Keratinocyte (primary cell): ENCODE data around the gene KAT6B. TPM values are rescaled to one million over a fixed set of nuclear protein-coding genes. Genes with fewer than 3 reads are reported as not detected.

ENCODE experiments used
- DNase-seq: peaks from one replicate; pipeline ENCODE4 v3.0.0-alpha.2; 2011; ENCODE audit warnings: low read depth, missing footprints, low spot score
- FAIRE-seq: peaks from 2 replicates; lab custom pipeline; 2011; peaks lifted over from hg19 to GRCh38; lab: Jason Lieb, UNC
- H2AFZ ChIP-seq: 2 replicates; pipeline ENCODE4 v1.6.0; 2012; ENCODE audit warnings: low read length, control low read depth, inconsistent platforms; ENCODE audit not compliant: control insufficient read depth
- H3K27ac ChIP-seq: 2 replicates; pipeline ENCODE4 v1.5.1; 2011; ENCODE audit warnings: low read length; ENCODE audit not compliant: control insufficient read depth, insufficient read depth
- H3K27me3 ChIP-seq: 3 replicates; pipeline ENCODE4 v1.6.0; 2011; ENCODE audit warnings: low read length; ENCODE audit not compliant: control insufficient read depth, insufficient read depth; ENCODE audit errors: extremely low read depth
- H3K36me3 ChIP-seq, 2 experiments: 2 replicates in 1 of 2; 3 replicates in 1 of 2; pipeline ENCODE4 v1.5.1; 2011; ENCODE audit warnings: low read length in 2 of 2, mild to moderate bottlenecking in 1 of 2; ENCODE audit not compliant: control insufficient read depth in 2 of 2, insufficient read depth in 2 of 2; ENCODE audit errors: extremely low read depth in 1 of 2
- H3K4me1 ChIP-seq: 3 replicates; pipeline ENCODE4 v1.5.1; 2011; ENCODE audit warnings: low read length; ENCODE audit not compliant: control insufficient read depth, insufficient read depth; ENCODE audit errors: extremely low read depth
- H3K4me2 ChIP-seq: 3 replicates; pipeline ENCODE4 v1.6.0; 2011; ENCODE audit warnings: low read depth, low read length; ENCODE audit not compliant: control insufficient read depth, insufficient read depth; ENCODE audit errors: extremely low read depth
- H3K4me3 ChIP-seq, 3 experiments: fragments of 200-600 bp in 1 of 3; sonication (generic) in 1 of 3; 2 replicates in 2 of 3; 3 replicates in 1 of 3; pipeline ENCODE4 v1.5.1; 2011 to 2016; ENCODE audit warnings: low read length in 3 of 3, mild to moderate bottlenecking in 3 of 3, control low read depth in 2 of 3, inconsistent platforms in 1 of 3, low read depth in 1 of 3, mixed read lengths in 1 of 3, mixed run types in 1 of 3, moderate library complexity in 1 of 3; ENCODE audit not compliant: control insufficient read depth in 2 of 3, insufficient read depth in 2 of 3; ENCODE audit errors: extremely low read depth in 1 of 3
- H3K79me2 ChIP-seq: 2 replicates; pipeline ENCODE4 v1.6.0; 2012; ENCODE audit warnings: low read length; ENCODE audit not compliant: control insufficient read depth, insufficient read depth
- H3K9ac ChIP-seq: 3 replicates; pipeline ENCODE4 v1.6.0; 2011; ENCODE audit warnings: low read length; ENCODE audit not compliant: control insufficient read depth, insufficient read depth; ENCODE audit errors: extremely low read depth
- H3K9me1 ChIP-seq: 3 replicates; pipeline ENCODE4 v1.6.0; 2011; ENCODE audit warnings: low read length; ENCODE audit not compliant: control insufficient read depth, insufficient read depth; ENCODE audit errors: extremely low read depth
- H3K9me3 ChIP-seq: 2 replicates; pipeline ENCODE4 v1.5.1; 2012; ENCODE audit warnings: low read depth, low read length; ENCODE audit not compliant: control insufficient read depth
- H4K20me1 ChIP-seq: 3 replicates; pipeline ENCODE4 v1.6.0; 2011; ENCODE audit warnings: low read length; ENCODE audit not compliant: control insufficient read depth, insufficient read depth; ENCODE audit errors: extremely low read depth
- CTCF ChIP-seq, 3 experiments: IDR thresholded peaks in 1 of 3; conservative IDR thresholded peaks in 1 of 3; optimal IDR thresholded peaks in 1 of 3; 2 replicates in 2 of 3; 3 replicates in 1 of 3; pipeline versions ENCODE3 to v1.5.1; 2011; ENCODE audit warnings: low read length in 3 of 3, mild to moderate bottlenecking in 3 of 3, moderate library complexity in 2 of 3, control low read depth in 1 of 3, inconsistent platforms in 1 of 3; ENCODE audit not compliant: insufficient read depth in 2 of 3; ENCODE audit errors: extremely low read depth in 1 of 3
- EZH2 ChIP-seq: IDR thresholded peaks from one replicate; pipeline ENCODE4 v1.6.1; 2012; ENCODE audit warnings: inconsistent platforms, mild to moderate bottlenecking, low read length, moderate library complexity
- dilution Hi-C: fragments of 300-500 bp; cut with MboI; formaldehyde crosslinking; loops from one replicate; pipeline ENCODE4 v1.7.0; 2020; ENCODE audit warnings: low sequenced_read_pairs; ENCODE audit not compliant: extremely low pct_ligation_motif_present
- polyA plus RNA-seq, 5 experiments: library from polyadenylated mRNA; depleted of rRNA in 3 of 5; stranded (reverse) in 3 of 5; stranded (forward) in 1 of 5; unstranded in 1 of 5; fragments of >200 nt; gene quantifications; 1 replicate in 1 of 5; 2 replicates in 3 of 5; 3 replicates in 1 of 5; pipeline versions ENCODE4 v1.2.1 to v1.2.3, GENCODE V29; 2011 to 2012; ENCODE audit warnings: missing spikeins in 2 of 5, low read depth in 1 of 5, low replicate concordance in 1 of 5

Gene KAT6B
- polyA plus RNA-seq, 1 donor (not counting 4 experiments of a cell fraction or from before 2014, with no cell fraction given): 2.9 TPM

- Histone ChIP-seq H3K27me3 (peaks cover 4% of the 10 kb centered on the region), H2AFZ (no peak overlapping the region), H3K9me1 (no peaks in the 10 kb centered on the region), H3K36me3 (no peaks in the 10 kb centered on the region), H3K27ac (no peak overlapping the region), H3K79me2 (no peaks in the 10 kb centered on the region), H3K4me2 (no peak overlapping the region), H3K4me1 (no peaks in the 10 kb centered on the region), H3K9me3 (peaks cover 2% of the 10 kb centered on the region), H4K20me1 (no peaks in the 10 kb centered on the region), H3K4me3 (no peak overlapping the region), H3K9ac (no peak overlapping the region)
- dilution Hi-C loops: no loop called here
- no peak for TF ChIP-seq EZH2
- no peak for TF ChIP-seq CTCF (optimal IDR thresholded peaks at IDR 0.05 in 1 of 3, IDR thresholded peaks at IDR 0.05 in 1 of 3, conservative IDR thresholded peaks at IDR 0.05 in 1 of 3; ENCODE audit: extremely low read depth in 1 of 3, insufficient read depth in 2 of 3, low read length in 3 of 3)
- FAIRE-seq (no peak), DNase-seq (no peak)
Observed at GRCh38 chr10:74813381-74814259, 12.8 kb upstream of the KAT6B start.

- Histone ChIP-seq H3K36me3 (no peaks in the 10 kb centered on the region), H3K27me3 (peaks cover 4% of the 10 kb centered on the region), H3K9me1 (no peaks in the 10 kb centered on the region), H2AFZ (no peak overlapping the region), H3K9me3 (peaks cover 2% of the 10 kb centered on the region), H3K4me1 (no peaks in the 10 kb centered on the region), H3K9ac (no peak overlapping the region), H3K4me2 (no peak overlapping the region), H4K20me1 (no peaks in the 10 kb centered on the region), H3K27ac (no peak overlapping the region), H3K79me2 (no peaks in the 10 kb centered on the region), H3K4me3 (no peak overlapping the region)
- DNase-seq (no peak), FAIRE-seq (no peak)
- TF ChIP-seq CTCF (optimal IDR thresholded peaks at IDR 0.05 in 1 of 3, IDR thresholded peaks at IDR 0.05 in 1 of 3, conservative IDR thresholded peaks at IDR 0.05 in 1 of 3; ENCODE audit: extremely low read depth in 1 of 3, insufficient read depth in 2 of 3, low read length in 3 of 3) (no peak), EZH2 (no peak)
- dilution Hi-C loops: no loop called here
Observed at GRCh38 chr10:74814797-74815196, 11.6 kb upstream of the KAT6B start.
